GM19239 (cell line): ENCODE results near the gene REEP1.
A peak's percentile ranks its signal among the peaks of the same experiment; 100 is the strongest.

Experiments
- DNase-seq: peaks from one replicate; pipeline ENCODE4 v3.0.0; 2011; ENCODE audit warnings: low spot score; ENCODE audit not compliant: insufficient read length
- FAIRE-seq: peaks from 2 replicates; lab custom pipeline; 2011; peaks lifted over from hg19 to GRCh38; lab: Jason Lieb, UNC

Gene REEP1

GRCh38 chr2:86337244-86337835 lies at the start of gene REEP1:
TSS of gene REEP1 (minus strand) at chr2:86337626. CDS start at chr2:86337510, 116 bp downstream.
- FAIRE-seq (no peak), DNase-seq (peak; percentile 28)

GRCh38 chr2:86383844-86384243 lies 46.4 kb upstream of the REEP1 start:
- FAIRE-seq (no peak), DNase-seq (no peak)

- no peak for DNase-seq
- no peak for FAIRE-seq
Observed at GRCh38 chr2:86382698-86383097, 45.3 kb upstream of the REEP1 start.

GRCh38 chr2:86382108-86382507 lies 44.7 kb upstream of the REEP1 start:
- DNase-seq (no peak), FAIRE-seq (no peak)

- FAIRE-seq, result no peak
- DNase-seq, result no peak
Observed at GRCh38 chr2:86378469-86378868, 41.0 kb upstream of the REEP1 start.

GRCh38 chr2:86375623-86376022 lies 38.2 kb upstream of the REEP1 start:
- DNase-seq, result no peak
- no peak for FAIRE-seq

GRCh38 chr2:86372641-86373502 lies 35.4 kb upstream of the REEP1 start:
- no peak for FAIRE-seq

GRCh38 chr2:86372133-86372532 lies 34.7 kb upstream of the REEP1 start:
- DNase-seq (no peak), FAIRE-seq (no peak)

More at GRCh38 chr2:86372641-86373502, 35.4 kb upstream of the REEP1 start:
- DNase-seq, result no peak

GRCh38 chr2:86371527-86371926 lies 34.1 kb upstream of the REEP1 start:
- DNase-seq (no peak), FAIRE-seq (no peak)

GRCh38 chr2:86370579-86370978 lies 33.2 kb upstream of the REEP1 start:
- no peak for FAIRE-seq
- no peak for DNase-seq

- FAIRE-seq, result no peak
- DNase-seq, result peak; percentile 40
Observed at GRCh38 chr2:86368161-86368824, 30.9 kb upstream of the REEP1 start.

- DNase-seq, result no peak
- no peak for FAIRE-seq
Observed at GRCh38 chr2:86367499-86367777, 30.0 kb upstream of the REEP1 start.

- DNase-seq (no peak), FAIRE-seq (no peak)
Observed at GRCh38 chr2:86366651-86367498, 29.4 kb upstream of the REEP1 start.

- FAIRE-seq (no peak), DNase-seq (no peak)
Observed at GRCh38 chr2:86364894-86365293, 27.5 kb upstream of the REEP1 start.

- FAIRE-seq (no peak), DNase-seq (no peak)
Observed at GRCh38 chr2:86360776-86361175, 23.4 kb upstream of the REEP1 start.

GRCh38 chr2:86358957-86359356 lies 21.5 kb upstream of the REEP1 start:
- FAIRE-seq (peak; percentile 87), DNase-seq (no peak)

GRCh38 chr2:86357392-86357963 lies 20.1 kb upstream of the REEP1 start:
- DNase-seq, result no peak
- FAIRE-seq, result no peak

GRCh38 chr2:86352727-86353221 lies 15.3 kb upstream of the REEP1 start:
- FAIRE-seq (no peak), DNase-seq (no peak)

GRCh38 chr2:86352137-86352726 lies 14.8 kb upstream of the REEP1 start:
- DNase-seq (no peak), FAIRE-seq (no peak)

- no peak for FAIRE-seq
- no peak for DNase-seq
Observed at GRCh38 chr2:86350751-86351150, 13.3 kb upstream of the REEP1 start.
